HG03565 (cell line): Measurements from ENCODE around the gene ITFG1.
"Not testable (repeated sequence)": the region's sequence is repeated elsewhere in the genome, so short reads cannot be mapped to it uniquely, and the experiment has no call there.

Experiments used
- ATAC-seq: cut with Tn5 transposase; IDR thresholded peaks from one replicate; pipeline ENCODE4 v1.9.1; 2021; ENCODE audit warnings: mild to moderate bottlenecking, moderate library complexity; ENCODE audit not compliant: unreplicated experiment

Gene ITFG1

DNA sequence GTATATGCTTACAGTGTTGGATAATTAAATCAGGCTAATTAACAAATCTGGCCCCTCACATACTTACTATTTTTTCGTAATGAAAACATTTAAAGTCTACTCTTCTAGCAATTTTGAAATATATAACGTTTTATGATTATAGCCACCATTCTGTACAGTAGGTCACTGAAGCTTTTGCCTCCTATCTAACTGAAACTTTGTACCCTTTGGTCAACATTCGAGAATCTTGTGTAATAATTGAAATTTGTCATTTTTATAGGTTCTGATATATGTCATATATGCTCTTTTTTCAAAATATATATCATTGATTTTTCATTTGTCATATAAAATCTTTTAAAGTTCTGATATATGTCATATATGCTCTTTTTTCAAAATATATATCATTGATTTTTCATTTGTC, 12.9 kb upstream of the ITFG1 start:
- ATAC-seq = no peak

DNA sequence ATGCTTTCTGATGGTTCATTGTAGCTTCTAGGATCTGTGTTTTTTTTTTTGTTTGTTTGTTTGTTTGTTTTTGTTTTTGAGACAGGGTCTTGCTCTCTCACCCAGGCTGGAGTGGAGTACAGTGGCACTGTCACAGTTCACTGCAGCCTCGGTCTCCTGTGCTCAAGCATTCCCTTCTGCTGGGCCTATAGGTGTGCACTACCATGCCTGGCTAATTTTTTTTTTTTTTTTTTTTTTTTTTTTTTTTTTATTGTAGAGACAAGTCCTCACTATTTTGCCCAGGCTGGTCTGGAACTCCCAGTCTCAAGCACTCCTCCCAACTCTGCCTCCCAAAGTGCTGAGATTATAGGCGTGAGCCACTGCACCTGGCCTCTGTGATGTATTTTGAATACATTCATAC, 12.1 kb upstream of the ITFG1 start:
- ATAC-seq = not testable (repeated sequence)

GRCh38 chr16:47470810-47471209, 9.9 kb upstream of the ITFG1 start:
- ATAC-seq = no peak

- no peak for ATAC-seq
Measured at GRCh38 chr16:47470211-47470610, 9.3 kb upstream of the ITFG1 start.

GRCh38 chr16:47469227-47469626, 8.4 kb upstream of the ITFG1 start:
- no peak for ATAC-seq

DNA sequence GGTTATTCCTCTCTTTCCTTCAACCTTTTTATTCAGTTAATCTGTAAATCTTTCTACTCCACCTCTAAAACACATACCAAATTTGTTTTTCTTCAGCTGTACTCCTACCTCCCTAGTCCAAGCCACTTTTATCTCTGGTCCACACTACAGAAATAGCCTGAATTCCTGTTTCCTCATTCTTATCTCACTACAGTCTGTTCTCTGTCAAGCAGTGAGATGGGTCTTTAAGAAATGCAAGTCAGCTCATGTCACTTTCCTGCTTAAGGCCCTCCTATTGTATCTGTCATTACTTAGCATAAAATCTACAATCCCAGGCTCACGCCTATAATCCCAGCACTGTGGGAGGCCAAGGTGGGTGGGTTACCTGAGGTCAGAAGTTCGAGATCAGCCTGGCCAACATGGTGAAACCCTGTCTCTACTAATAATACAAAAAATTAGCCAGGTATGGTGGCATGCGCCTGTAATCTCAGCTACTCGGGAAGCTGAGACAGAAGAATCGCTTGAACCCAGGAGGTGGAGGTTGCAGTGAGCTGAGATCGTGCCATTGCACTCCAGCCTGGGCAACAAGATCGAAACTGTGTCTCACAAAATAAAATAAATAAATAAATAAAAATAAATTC, 7.3 kb upstream of the ITFG1 start:
- not testable (repeated sequence) for ATAC-seq

- ATAC-seq = no peak
Measured at GRCh38 chr16:47467501-47467900, 6.6 kb upstream of the ITFG1 start.

DNA sequence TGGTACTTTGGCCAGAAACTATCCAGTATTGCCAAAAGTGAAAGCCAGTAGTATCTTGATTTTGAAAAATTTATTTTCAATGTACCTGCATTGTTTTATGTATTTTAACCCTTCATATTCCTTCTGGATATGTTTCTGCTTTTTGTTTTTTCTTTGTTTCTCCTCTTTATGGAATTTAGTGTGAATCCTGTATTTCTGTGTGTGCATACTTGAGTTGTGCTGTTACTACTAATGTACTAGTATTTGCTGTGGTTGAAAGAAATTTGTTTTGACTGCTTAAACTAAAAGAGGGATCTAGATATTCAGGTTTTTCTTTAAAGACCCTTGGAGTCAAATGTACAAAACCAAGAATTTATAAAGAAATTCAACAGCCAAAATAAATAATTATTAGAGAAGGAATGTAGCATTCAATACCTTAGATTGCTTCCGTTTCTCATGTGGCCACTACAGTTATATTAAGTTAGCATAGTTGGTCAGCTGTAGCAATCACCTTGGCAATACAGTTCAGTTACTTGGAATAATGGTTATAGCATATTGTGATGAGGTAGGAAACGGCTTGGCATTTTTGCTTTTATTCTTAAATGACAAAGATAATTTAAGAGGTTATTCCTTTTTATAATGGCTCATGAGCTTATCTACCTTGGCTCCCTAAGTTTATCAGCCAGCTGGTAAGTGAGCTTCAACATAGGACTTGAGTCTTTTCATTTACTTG, 5.2 kb upstream of the ITFG1 start:
- no peak for ATAC-seq

- ATAC-seq = no peak
Measured at GRCh38 chr16:47463771-47464624, 3.1 kb upstream of the ITFG1 start.

DNA sequence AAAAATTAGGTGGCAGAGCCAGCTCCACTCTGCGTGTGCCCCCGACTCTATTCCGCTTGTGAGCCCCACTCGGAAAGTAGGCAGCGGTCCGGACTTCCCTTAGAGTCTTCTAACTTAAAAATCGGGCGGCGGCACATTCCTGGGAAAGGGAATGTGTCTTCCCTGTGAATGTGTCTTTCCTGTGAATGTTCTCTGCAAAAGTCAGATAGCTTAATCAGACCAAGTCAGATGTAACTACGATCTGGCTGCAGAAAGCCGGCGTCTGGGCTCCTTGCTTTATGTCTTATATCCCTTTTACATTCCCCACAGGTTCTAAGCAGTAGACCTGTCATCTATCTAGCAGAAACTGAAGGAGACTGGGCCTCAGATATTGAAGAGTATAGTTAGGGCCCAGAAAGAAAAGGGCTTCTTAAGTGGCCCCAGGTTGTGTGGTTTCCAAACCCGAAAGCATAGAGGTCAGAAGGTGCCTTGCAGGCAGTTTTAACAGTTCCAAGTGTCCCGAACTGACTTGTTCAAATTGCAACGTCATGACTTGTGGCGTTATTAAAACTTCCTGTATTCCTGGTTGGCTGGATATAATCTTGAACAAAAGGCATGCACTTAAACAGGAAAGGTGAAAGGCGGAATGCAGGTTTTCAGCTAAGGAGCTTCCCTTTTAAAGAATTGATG, 869 bp upstream of the ITFG1 start:
- ATAC-seq = no peak

DNA sequence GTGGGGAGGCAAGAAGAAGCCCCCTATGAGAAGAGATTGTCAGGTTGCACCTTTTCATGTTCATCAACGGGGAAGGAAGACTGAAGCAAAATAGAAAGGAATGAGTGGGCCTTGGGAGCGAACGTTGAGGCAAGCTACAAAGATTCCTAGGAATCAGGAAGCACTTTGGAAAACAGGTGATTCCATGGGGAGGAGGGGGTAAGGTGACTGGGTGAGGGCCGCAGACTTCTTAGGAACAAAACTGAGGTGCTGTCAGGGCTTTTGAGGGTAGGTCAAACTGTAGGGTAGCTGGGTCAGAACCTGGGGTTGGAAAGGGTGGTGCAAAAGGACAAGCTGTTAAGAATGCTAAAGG, 528 bp downstream of the ITFG1 start:
- ATAC-seq = no peak

DNA sequence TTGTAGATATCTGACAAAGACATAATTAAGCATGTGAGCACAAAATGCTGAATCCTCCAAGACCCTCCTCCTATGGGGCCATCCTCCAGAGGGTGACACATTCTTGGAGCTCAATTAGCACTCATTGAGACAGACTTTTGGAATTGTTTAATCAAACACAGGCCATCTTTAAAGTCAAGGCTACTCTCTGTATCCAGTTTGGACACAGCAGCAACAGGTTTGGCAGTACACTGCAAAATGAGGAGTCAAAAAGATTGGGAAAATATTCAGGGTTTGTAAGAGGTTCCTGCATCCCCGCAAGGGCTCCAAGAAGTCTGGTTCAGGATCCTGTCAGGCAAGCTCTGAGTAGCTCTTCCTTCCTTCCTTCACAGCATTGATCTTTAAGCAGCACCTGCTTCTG, 1.3 kb downstream of the ITFG1 start:
- ATAC-seq = no peak

- ATAC-seq = no peak
Measured at GRCh38 chr16:47458331-47458730, 2.5 kb downstream of the ITFG1 start.

GRCh38 chr16:47449788-47450187, 11.1 kb downstream of the ITFG1 start:
- no peak for ATAC-seq

DNA sequence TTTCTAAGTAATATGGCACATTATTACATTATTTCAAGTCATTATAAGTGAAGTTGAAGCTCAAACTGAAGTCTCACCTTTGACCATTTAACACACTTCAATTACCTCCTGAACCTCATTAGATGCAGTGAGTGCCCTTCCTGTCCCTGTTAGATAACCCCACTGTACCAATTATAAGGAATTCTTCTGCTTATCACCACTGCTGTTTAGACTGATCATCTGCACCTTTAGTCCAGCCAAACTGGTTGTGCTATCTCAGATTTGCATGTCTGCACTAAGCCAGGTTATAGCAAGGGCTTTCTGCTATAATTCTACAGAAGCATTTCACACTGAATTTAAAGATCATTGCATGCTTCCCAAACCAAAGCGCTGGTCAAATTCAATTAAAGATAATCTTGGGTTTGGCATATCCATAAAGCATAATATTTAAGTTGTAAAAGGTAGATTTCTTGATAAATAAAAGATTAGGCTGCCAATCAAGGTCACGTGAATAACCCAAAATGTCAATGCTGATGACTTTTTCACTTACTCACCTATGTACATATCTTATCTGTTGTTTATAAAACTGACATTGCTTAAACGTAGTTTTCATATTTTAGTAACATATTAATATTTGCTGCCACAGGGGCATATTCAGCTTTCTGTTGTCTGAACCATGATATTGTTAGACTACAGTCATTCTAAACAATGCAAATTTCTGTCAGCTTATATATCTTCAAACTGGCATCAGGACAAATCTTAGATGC, 11.9 kb downstream of the ITFG1 start:
- no peak for ATAC-seq

DNA sequence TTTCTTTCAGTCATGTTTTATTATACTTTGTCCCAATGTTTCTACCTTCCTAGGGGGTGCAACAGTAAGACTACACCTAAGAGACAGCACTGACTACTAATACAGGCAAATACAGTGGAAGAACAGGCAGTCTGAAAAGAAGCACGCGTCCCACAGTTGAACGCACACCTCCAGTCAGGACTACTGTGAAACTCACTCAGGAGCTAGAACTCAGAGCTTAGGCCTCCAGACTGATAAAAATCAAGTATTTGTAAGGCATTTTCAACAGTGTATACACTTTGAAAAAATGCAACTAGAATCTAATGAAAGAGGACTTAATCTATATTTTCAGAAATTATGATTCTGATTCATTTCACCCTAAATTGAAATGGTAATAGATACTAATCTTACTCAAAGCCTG, 14.4 kb downstream of the ITFG1 start:
- no peak for ATAC-seq

DNA sequence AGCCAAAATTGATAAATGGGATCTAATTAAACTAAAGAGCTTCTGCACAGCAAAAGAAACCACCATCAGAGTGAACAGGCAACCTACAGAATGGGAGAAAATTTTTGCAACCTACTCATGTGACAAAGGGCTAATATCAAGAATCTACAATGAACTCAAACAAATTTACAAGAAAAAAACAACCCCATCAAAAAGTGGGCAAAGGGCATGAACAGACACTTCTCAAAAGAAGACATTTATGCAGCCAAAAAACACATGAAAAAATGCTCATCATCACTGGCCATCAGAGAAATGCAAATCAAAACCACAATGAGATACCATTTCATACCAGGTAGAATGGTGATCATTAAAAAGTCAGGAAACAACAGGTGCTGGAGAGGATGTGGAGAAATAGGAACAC, 18.0 kb downstream of the ITFG1 start:
- ATAC-seq = not testable (repeated sequence)

DNA sequence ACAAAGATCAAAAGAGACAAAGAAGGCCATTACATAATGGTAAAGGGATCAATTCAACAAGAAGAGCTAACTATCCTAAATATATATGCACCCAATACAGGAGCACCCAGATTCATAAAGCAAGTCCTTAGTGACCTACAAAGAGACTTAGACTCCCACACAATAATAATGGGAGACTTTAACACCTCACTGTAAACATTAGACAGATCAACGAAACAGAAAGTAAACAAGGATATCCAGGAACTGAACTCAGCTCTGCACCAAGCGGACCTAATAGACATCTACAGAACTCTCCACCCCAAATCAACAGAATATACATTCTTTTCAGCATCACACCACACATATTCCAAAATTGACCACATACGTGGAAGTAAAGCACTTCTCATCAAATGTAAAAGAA, 20.8 kb downstream of the ITFG1 start:
- not testable (repeated sequence) for ATAC-seq

GRCh38 chr16:47434274-47434673, 26.6 kb downstream of the ITFG1 start:
- ATAC-seq = not testable (repeated sequence)

- no peak for ATAC-seq
Measured at GRCh38 chr16:47431960-47432359, 28.9 kb downstream of the ITFG1 start.

GRCh38 chr16:47426806-47427205, 34.1 kb downstream of the ITFG1 start:
- no peak for ATAC-seq
